Spinal cord (tissue), 10 donors: Measurements from ENCODE around the gene TBRG1. TPM values are rescaled to one million over a fixed set of nuclear protein-coding genes. Genes with fewer than 3 reads are reported as not detected.

ENCODE experiments used
- DNase-seq, 6 donors: peaks; one replicate each; pipeline versions ENCODE4 v3.0.0 to v3.0.0-alpha.2; 2013 to 2015; ENCODE audit warnings: low spot score in 6 of 6, low read depth in 4 of 6
- H3K27ac ChIP-seq: one replicate; pipeline ENCODE4 v1.5.1; 2013; ENCODE audit warnings: low read depth, low read length, control low read depth
- H3K27me3 ChIP-seq: one replicate; pipeline ENCODE4 v1.6.1; 2013; ENCODE audit warnings: low read length; ENCODE audit not compliant: control insufficient read depth, insufficient read depth
- H3K36me3 ChIP-seq: one replicate; pipeline ENCODE4 v1.6.1; 2013; ENCODE audit warnings: low read length; ENCODE audit not compliant: control insufficient read depth, insufficient read depth
- H3K4me1 ChIP-seq: one replicate; pipeline ENCODE4 v1.6.1; 2013; ENCODE audit warnings: low read length; ENCODE audit not compliant: control insufficient read depth, insufficient read depth
- H3K4me3 ChIP-seq: one replicate; pipeline ENCODE4 v1.5.1; 2013; ENCODE audit warnings: low read depth, low read length, control low read depth
- H3K9me3 ChIP-seq: one replicate; pipeline ENCODE4 v1.6.1; 2013; ENCODE audit warnings: low read length; ENCODE audit not compliant: control insufficient read depth, insufficient read depth
- WGBS: methylation state at CpG from one replicate; pipeline ENCODE4 v1.1.5; 2013; ENCODE audit warnings: missing lambda C conversion rate; ENCODE audit not compliant: insufficient coverage; 5-methylcytosine and 5-hydroxymethylcytosine counted together
- long read RNA-seq, 4 donors: transcript quantifications; one replicate each; lab custom pipeline, GENCODE V29; 2026
- polyA plus RNA-seq, 2 donors: library from polyadenylated mRNA; unstranded; fragments of 120-200 nt; gene quantifications; one replicate each; pipeline ENCODE4 v1.2.1, GENCODE V29; 2013; ENCODE audit not compliant: insufficient read length in 2 of 2
- total RNA-seq, 2 donors: library from RNA; depleted of rRNA in 1 of 2; stranded (reverse); fragments of 120-200 nt in 1 of 2; fragments of >200 nt in 1 of 2; gene quantifications; one replicate each; pipeline versions ENCODE4 v1.2.3 to v1.2.4, GENCODE V29; 2013 to 2014
- donor health status: healthy.

Gene TBRG1, protein sequence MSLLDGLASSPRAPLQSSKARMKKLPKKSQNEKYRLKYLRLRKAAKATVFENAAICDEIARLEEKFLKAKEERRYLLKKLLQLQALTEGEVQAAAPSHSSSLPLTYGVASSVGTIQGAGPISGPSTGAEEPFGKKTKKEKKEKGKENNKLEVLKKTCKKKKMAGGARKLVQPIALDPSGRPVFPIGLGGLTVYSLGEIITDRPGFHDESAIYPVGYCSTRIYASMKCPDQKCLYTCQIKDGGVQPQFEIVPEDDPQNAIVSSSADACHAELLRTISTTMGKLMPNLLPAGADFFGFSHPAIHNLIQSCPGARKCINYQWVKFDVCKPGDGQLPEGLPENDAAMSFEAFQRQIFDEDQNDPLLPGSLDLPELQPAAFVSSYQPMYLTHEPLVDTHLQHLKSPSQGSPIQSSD
- total RNA-seq (10 to 100 TPM; 26.5 to 38.4 TPM), polyA plus RNA-seq (10 to 100 TPM; 48.6 to 52.0 TPM)
- long read RNA-seq, donor 1, full-length matches to known transcripts = 8 of 8 reads
- long read RNA-seq, donor 1, partial matches to known transcripts = 0 of 8 reads
- long read RNA-seq, donor 1, other reads (novel, unspliced or antisense) = 0 of 8 reads
- long read RNA-seq, donor 2, full-length matches to known transcripts = 6 of 6 reads
- long read RNA-seq, donor 2, partial matches to known transcripts = 0 of 6 reads
- long read RNA-seq, donor 2, other reads (novel, unspliced or antisense) = 0 of 6 reads
- long read RNA-seq, donor 3, full-length matches to known transcripts = 3 of 3 reads
- long read RNA-seq, donor 3, partial matches to known transcripts = 0 of 3 reads
- long read RNA-seq, donor 3, other reads (novel, unspliced or antisense) = 0 of 3 reads
- long read RNA-seq, donor 4, full-length matches to known transcripts = 3 of 3 reads
- long read RNA-seq, donor 4, partial matches to known transcripts = 0 of 3 reads
- long read RNA-seq, donor 4, other reads (novel, unspliced or antisense) = 0 of 3 reads

DNA sequence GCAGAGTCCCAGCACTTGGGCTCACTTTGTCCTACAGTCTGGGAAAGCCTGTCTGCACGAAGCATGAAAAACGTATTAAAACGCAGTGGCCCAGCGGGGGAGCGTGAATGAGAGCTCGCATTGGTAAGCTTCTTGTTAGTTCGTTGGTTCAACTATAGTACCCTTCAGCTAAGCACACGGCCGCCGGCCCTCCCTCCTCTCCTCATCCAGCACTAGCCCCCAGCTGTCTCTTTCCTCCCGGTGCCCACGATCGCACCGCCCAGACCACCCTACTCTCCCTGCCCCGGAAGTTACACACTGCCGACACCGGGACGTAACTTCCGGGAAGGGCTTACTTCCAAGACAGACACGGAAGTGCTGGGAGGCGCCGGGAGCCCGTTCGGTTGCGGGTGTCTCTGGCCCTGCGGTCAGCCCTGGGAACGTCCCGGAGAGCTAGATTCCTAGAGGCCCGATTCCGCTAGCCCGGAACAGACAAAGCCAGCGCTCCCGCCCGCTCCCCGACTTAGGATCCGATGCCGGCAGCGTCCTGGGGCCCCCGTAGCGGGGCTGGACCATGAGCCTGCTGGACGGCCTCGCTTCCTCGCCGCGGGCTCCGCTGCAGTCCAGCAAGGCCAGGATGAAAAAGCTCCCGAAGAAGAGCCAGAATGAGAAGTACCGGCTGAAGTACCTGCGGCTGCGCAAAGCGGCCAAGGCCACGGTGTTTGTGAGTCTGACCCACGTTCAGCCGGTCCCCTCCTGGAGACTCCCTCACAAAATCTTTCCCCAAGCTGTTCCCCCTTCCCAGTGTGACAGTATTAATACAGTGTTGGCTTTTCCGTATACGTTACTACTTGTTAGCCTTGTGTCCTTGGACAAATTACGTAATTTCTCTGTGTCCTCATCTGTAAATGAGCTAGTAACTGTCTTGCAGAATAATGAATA is at the start of gene TBRG1:
TSS of gene TBRG1 (plus strand) at position 334 of the 921 bp plus-strand sequence. CDS start at position 554, 220 bp downstream.
- Histone ChIP-seq H3K27me3 (no peaks in the 10 kb centered on the region), H3K9me3 (no peaks in the 10 kb centered on the region), H3K36me3 (peaks cover 6% of the 10 kb centered on the region), H3K4me3 (peak within 1 kb of the TSS; percentile 92), H3K27ac (peak within 1 kb of the TSS; percentile 93), H3K4me1 (no peaks in the 10 kb centered on the region)
- 0% methylated on average over 53 of the region's 57 CpGs for WGBS
- DNase-seq = peak; percentile 85 to 99 (median 93)

DNA sequence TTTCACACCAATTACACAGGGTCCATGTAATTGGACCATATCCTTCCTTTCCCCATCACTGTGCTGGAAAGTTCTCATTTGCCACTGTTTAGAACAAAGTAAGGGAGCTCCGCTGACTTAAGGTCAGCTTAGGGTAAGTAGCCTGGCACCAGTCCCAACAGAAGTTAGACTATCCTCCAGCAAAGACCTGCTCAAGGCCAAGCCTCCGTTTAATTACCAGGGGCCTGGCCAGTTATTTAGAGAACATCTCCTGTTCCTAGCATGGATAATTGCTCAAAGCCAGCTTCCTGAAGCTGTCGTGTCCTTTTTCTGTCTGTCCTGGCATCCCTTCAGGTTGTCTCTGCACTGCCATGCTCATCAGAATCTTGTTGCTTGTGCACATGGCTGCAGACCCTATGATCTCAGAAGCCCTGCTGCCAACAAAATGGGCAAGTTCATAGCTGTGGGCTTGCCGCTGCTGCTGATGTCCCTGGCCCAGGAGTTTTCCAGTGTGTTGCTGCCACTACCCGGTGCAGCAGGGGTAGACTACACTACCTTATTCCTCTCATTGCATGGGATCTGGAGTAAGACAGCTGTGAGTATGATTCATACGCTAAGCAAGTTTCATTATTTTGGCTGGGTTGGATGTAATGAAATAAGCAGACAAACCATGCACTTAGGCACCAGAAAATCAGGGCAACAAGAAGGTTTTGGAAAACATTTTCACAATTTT is 44.8 kb upstream of the TBRG1 start:
- WGBS = 61% methylated on average over 3 of the region's 6 CpGs
- DNase-seq = peak in 1 of 6 donors; percentile 56
- H3K27ac ChIP-seq = no peak overlapping the region

DNA sequence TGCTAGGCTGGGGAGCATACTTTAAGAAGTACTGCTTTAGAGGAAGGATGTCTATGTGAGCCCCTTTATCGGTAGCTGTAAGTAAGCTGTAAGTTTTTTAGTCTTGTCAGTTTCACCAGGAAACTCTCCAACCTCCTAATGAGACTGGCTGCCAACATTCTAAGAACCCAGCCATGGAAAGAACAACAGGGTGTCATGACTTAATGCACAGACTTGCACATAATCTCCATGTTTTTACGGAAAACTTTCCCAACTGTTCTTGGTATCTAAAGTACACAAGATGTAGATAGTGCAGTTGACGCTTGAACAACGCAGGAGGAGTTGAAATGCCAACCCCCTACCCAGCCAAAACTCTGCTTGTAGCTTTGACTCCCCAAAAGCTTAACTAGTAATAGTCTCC is 43.9 kb upstream of the TBRG1 start:
- Histone ChIP-seq H3K36me3 (no peaks in the 10 kb centered on the region), H3K27me3 (no peaks in the 10 kb centered on the region), H3K9me3 (no peaks in the 10 kb centered on the region), H3K4me1 (no peaks in the 10 kb centered on the region), H3K4me3 (no peak overlapping the region), H3K27ac (no peak overlapping the region)
- 100% methylated on average over 2 of the region's 4 CpGs for WGBS
- no peak for DNase-seq

More for the DNA sequence above, 44.8 kb upstream of the TBRG1 start:
- no peaks in the 10 kb centered on the region for H3K9me3 ChIP-seq
- H3K4me1 ChIP-seq = no peaks in the 10 kb centered on the region
- no peaks in the 10 kb centered on the region for H3K27me3 ChIP-seq
- H3K36me3 ChIP-seq = no peaks in the 10 kb centered on the region
- no peak overlapping the region for H3K4me3 ChIP-seq

DNA sequence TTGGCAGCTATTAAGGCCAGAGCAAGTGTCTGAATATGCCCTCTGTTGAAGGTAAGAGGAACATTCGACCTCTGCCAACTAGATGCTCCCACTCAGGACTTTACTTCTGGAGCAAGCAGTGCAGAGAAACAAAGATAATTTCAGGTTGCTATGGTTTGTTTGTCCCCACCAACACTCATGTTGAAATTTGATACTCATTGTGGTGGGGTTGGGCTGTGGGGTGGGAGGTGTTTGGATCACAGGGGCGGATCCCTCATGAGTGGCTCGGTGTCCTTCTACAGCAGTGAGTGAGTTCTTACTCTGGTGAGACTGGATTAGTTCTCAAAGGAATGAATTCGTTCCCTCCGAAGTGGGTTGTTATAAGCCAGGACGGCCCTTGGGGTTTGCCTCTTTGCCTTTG is 40.8 kb upstream of the TBRG1 start:
- Histone ChIP-seq H3K27me3 (no peaks in the 10 kb centered on the region), H3K4me1 (no peaks in the 10 kb centered on the region), H3K9me3 (no peaks in the 10 kb centered on the region), H3K4me3 (no peak overlapping the region), H3K36me3 (no peaks in the 10 kb centered on the region), H3K27ac (no peak overlapping the region)
- 44% methylated on average over 2 of the region's 6 CpGs for WGBS
- no peak for DNase-seq

DNA sequence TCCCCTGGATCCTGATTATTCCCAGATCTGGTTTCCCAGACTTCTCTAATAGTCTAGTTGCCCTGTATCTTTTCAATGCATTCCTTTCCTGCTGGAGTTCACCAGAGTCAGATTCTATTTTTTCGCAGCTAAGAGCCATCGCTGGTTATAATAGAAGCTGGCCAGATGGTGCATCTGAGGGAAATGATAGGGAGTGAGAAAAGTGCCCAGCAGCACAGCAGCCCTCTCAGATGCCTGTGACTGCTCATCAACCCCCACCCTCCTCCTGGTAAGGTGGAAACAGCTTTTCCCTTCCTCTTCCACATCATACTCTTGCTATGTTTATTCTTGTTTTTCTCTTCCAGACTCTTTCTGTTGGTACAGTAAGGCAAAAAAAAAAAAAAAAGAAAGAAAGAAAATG is 40.1 kb upstream of the TBRG1 start:
- no peaks in the 10 kb centered on the region for H3K27me3 ChIP-seq
- no peaks in the 10 kb centered on the region for H3K4me1 ChIP-seq
- no peak overlapping the region for H3K27ac ChIP-seq
- no peaks in the 10 kb centered on the region for H3K36me3 ChIP-seq
- DNase-seq = peak in 1 of 6 donors; percentile 34
- H3K9me3 ChIP-seq = no peaks in the 10 kb centered on the region
- no CpG with 5 or more reads among the region's 2 CpGs for WGBS
- no peak overlapping the region for H3K4me3 ChIP-seq

DNA sequence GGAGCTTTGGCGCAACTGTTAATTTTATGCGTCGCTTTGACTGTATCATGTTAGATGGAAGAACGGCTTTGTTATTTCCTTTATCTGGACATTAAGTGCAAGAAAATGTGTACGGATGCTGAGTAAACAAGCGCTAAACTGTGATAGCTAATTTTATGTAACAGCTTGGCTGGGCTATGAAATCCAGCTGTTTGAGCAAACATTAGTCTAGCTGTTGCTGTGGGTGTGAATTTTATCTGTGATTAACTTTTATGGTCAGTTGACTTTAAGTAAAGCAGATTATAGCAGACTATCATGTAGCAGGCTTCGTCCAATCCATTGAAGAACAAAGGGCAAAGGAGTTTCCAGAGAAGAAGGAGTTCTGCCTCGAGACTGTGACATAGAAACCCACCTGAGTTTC is 38.9 kb upstream of the TBRG1 start:
- Histone ChIP-seq H3K27me3 (no peaks in the 10 kb centered on the region), H3K9me3 (no peaks in the 10 kb centered on the region), H3K4me1 (no peaks in the 10 kb centered on the region), H3K4me3 (no peak overlapping the region), H3K27ac (no peak overlapping the region), H3K36me3 (no peaks in the 10 kb centered on the region)
- WGBS = 63% methylated on average over 8 of the region's 8 CpGs
- DNase-seq = peak in 1 of 6 donors; percentile 79

DNA sequence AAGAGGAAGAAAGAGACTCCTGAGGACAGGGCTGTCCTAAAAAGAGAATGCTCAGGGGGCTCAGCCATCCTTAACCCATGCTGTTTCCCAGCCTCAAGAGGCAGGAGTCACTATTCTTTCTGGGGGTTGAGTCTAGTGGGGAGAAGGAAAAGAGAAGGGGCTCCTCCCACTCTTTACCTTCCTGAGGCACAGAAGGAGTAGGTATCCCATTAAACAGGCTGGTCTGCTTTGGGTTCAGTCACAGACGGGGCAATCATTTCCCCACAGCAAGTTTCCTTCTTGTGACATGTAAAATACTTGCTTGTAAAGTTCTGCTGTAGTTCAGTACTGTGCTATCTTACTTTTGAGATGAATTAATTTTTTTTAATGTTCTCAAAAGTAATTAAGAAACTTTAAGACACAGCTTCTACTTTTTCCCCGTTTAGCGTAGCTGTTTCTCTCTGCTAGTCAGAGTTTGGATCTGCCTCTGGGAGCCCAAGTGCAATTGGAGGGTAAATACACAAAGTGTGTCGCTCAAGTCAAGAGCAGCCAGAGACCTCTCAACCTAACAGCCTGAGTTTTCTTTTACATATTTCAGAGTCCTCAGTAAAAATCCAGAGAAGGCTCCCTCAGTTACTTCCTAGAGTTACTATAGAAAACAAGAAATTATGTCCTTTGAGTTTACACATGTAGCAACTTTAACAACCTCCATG is 37.8 kb upstream of the TBRG1 start:
- Histone ChIP-seq H3K4me1 (no peaks in the 10 kb centered on the region), H3K27me3 (no peaks in the 10 kb centered on the region), H3K4me3 (no peak overlapping the region), H3K27ac (no peak overlapping the region), H3K9me3 (no peaks in the 10 kb centered on the region), H3K36me3 (no peaks in the 10 kb centered on the region)
- no CpG with 5 or more reads among the region's 4 CpGs for WGBS
- DNase-seq = no peak

DNA sequence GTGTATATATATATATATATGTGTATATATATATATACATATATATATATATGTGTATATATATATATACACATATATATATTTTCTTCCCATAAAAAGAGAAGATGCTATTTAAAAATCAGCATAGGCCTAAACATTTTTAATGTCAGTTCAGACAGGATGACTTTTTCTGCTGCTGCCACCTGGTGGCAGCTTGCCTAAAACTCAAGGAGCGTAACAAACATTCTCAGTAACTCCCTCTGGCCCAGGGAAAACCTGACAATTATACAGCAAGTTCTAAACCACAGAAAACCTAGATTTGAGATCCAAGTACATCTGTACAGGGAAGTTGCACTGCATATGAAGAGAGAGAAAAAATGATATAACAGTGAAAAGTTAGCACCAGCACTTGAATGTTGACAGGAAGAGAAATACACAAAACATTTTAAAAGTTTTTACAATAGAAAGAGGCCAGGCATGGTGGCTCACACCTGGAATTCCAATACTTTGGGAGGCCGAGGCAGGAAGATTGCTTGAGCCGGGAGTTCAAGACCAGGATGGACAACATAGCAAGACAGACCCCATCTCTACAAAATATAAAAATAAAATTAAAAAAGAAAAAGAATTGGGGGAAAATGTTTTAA is 36.3 kb upstream of the TBRG1 start:
- no peaks in the 10 kb centered on the region for H3K4me1 ChIP-seq

More for the DNA sequence above, 36.3 kb upstream of the TBRG1 start:
- WGBS = no CpG with 5 or more reads among the region's 3 CpGs
- no peak overlapping the region for H3K27ac ChIP-seq
- H3K27me3 ChIP-seq = no peaks in the 10 kb centered on the region
- DNase-seq = peak; percentile 31 to 92 (median 66)
- H3K36me3 ChIP-seq = no peaks in the 10 kb centered on the region
- H3K4me3 ChIP-seq = no peak overlapping the region
- H3K9me3 ChIP-seq = no peaks in the 10 kb centered on the region
